B cell (primary cell): ENCODE measurements around the gene CDK5RAP1. TPM values are rescaled to one million over a fixed set of nuclear protein-coding genes. Genes with fewer than 3 reads are reported as not detected.

ENCODE experiments used
- ATAC-seq: fragments of 200-7000 bp; cut with Tn5 transposase; one replicate; pipeline ENCODE4 v1.10.0; 2021; ENCODE audit warnings: low read depth, mild to moderate bottlenecking, moderate number of reproducible peaks, moderate library complexity
- CTCF ChIA-PET: fragments of 350-600 bp; sonication (Branson Sonifier 250); formaldehyde crosslinking; loops from one replicate; lab custom pipeline; 2021; ENCODE audit warnings: antibody characterized with exemption, inconsistent platforms; lab: Charles Lee
- POLR2A ChIA-PET: fragments of 350-600 bp; sonication (Branson Sonifier 250); formaldehyde crosslinking; loops from one replicate; lab custom pipeline; 2021; ENCODE audit warnings: antibody characterized with exemption; lab: Charles Lee
- DNase-seq: peaks from one replicate; pipeline ENCODE4 v3.0.0; 2013
- H2AFZ ChIP-seq: 2 replicates; pipeline ENCODE4 v1.6.1; 2012; ENCODE audit warnings: mild to moderate bottlenecking, low read depth, low read length; ENCODE audit not compliant: insufficient read depth, poor library complexity, severe bottlenecking
- H3K27ac ChIP-seq, 2 donors: 1 replicate in 1 of 2; 2 replicates in 1 of 2; pipeline ENCODE4 v1.5.1; 2012 to 2013; ENCODE audit warnings: low read length in 2 of 2, mild to moderate bottlenecking in 2 of 2, moderate library complexity in 1 of 2
- H3K27me3 ChIP-seq, 4 experiments: fragments of 200-600 bp in 1 of 4; sonication (generic) in 1 of 4; replicated peaks in 1 of 4; 1 replicate in 2 of 4; 2 replicates in 2 of 4; pipeline versions ENCODE4 v1.6.1 to v1.7.0; 2013 to 2016; ENCODE audit warnings: low read length in 3 of 4, mild to moderate bottlenecking in 2 of 4, mixed read lengths in 1 of 4, moderate library complexity in 1 of 4; ENCODE audit not compliant: insufficient read depth in 4 of 4, control insufficient read depth in 3 of 4; ENCODE audit errors: control extremely low read depth in 1 of 4
- H3K36me3 ChIP-seq, 2 experiments: replicated peaks in 1 of 2; 1 replicate in 1 of 2; 2 replicates in 1 of 2; pipeline versions ENCODE4 v1.6.1 to v1.7.1; 2013; ENCODE audit warnings: low read length in 1 of 2; ENCODE audit not compliant: insufficient read depth in 2 of 2, control insufficient read depth in 1 of 2; ENCODE audit errors: control extremely low read depth in 1 of 2, extremely low read depth in 1 of 2
- H3K4me1 ChIP-seq, 2 donors: fragments of 200-600 bp in 1 of 2; sonication (generic) in 1 of 2; 1 replicate in 1 of 2; 2 replicates in 1 of 2; pipeline versions ENCODE4 v1.5.1 to v1.6.1; 2013 to 2017; ENCODE audit warnings: low read length in 2 of 2; ENCODE audit not compliant: control insufficient read depth in 2 of 2, insufficient read depth in 2 of 2
- H3K4me2 ChIP-seq: replicated peaks from 2 replicates; pipeline ENCODE3; 2012; ENCODE audit warnings: mild to moderate bottlenecking, low read depth, low read length; ENCODE audit not compliant: poor library complexity, severe bottlenecking
- H3K4me3 ChIP-seq, 5 experiments: fragments of 200-600 bp in 1 of 5; sonication (generic) in 1 of 5; 1 replicate in 3 of 5; 2 replicates in 2 of 5; pipeline versions ENCODE4 v1.5.1 to v1.7.0; 2011 to 2016; ENCODE audit warnings: low read length in 4 of 5, mild to moderate bottlenecking in 4 of 5, low read depth in 2 of 5, control low read depth in 1 of 5, moderate library complexity in 1 of 5; ENCODE audit not compliant: insufficient read depth in 1 of 5; ENCODE audit errors: control extremely low read depth in 1 of 5, extremely low read depth in 1 of 5
- H3K79me2 ChIP-seq: fragments of 200-600 bp; sonication (generic); one replicate; pipeline ENCODE4 v1.6.0; 2016; ENCODE audit warnings: low read length; ENCODE audit not compliant: control insufficient read depth, insufficient read depth
- H3K9ac ChIP-seq: fragments of 200-600 bp; sonication (generic); 2 replicates; pipeline ENCODE4 v1.6.1; 2017; ENCODE audit warnings: mild to moderate bottlenecking, low read length, moderate library complexity
- H3K9me3 ChIP-seq, 3 donors: one replicate each; pipeline versions ENCODE4 v1.6.1 to v1.7.1; 2013; ENCODE audit warnings: low read length in 2 of 3; ENCODE audit not compliant: control insufficient read depth in 2 of 3, insufficient read depth in 1 of 3; ENCODE audit errors: control extremely low read depth in 1 of 3
- H4K20me1 ChIP-seq: 2 replicates; pipeline ENCODE4 v1.6.0; 2012; ENCODE audit warnings: mild to moderate bottlenecking, low read length; ENCODE audit not compliant: insufficient read depth, control insufficient read depth, poor library complexity, severe bottlenecking
- H3K27ac Mint-ChIP-seq: one replicate; pipeline ENCODE4 v1.8.0; 2021; ENCODE audit warnings: mixed read lengths
- H3K27me3 Mint-ChIP-seq: one replicate; pipeline ENCODE4 v1.8.0; 2021; ENCODE audit warnings: mixed read lengths
- H3K4me1 Mint-ChIP-seq: one replicate; pipeline ENCODE4 v1.8.0; 2021; ENCODE audit warnings: mixed read lengths
- H3K4me3 Mint-ChIP-seq: one replicate; pipeline ENCODE4 v1.8.0; 2021; ENCODE audit warnings: mixed read lengths
- H3K9me3 Mint-ChIP-seq: one replicate; pipeline ENCODE4 v1.8.0; 2022; ENCODE audit warnings: mixed read lengths; ENCODE audit not compliant: insufficient read depth
- CTCF ChIP-seq: fragments of 200-600 bp; IDR thresholded peaks from one replicate; pipeline ENCODE4 v1.8.0; 2022; ENCODE audit warnings: antibody characterized with exemption, mild to moderate bottlenecking
- EZH2 ChIP-seq: IDR thresholded peaks from 2 replicates; pipeline ENCODE4 v1.6.1; 2012; ENCODE audit warnings: borderline replicate concordance, low read depth, mild to moderate bottlenecking, moderate library complexity, low read length; ENCODE audit not compliant: insufficient read depth, poor library complexity, severe bottlenecking
- WGBS: methylation state at CpG from one replicate; pipeline ENCODE4 v1.1.5; 2013; ENCODE audit warnings: missing lambda C conversion rate; ENCODE audit not compliant: insufficient coverage; 5-methylcytosine and 5-hydroxymethylcytosine counted together
- intact Hi-C: fragments of 100-400 bp; cut with micrococcal nuclease; formaldehyde crosslinking; loops from one replicate; pipeline ENCODE4 v1.10.0; 2022
- polyA plus RNA-seq: library from polyadenylated mRNA; depleted of rRNA; stranded (reverse); fragments of >200 nt; gene quantifications from 2 replicates; pipeline ENCODE4 v1.2.3, GENCODE V29; 2012
- total RNA-seq, 2 donors: library from RNA; stranded (reverse); fragments of 120-200 nt in 1 of 2; gene quantifications; 1 replicate in 1 of 2; 2 replicates in 1 of 2; pipeline versions ENCODE4 v1.2.3 to v1.2.4, GENCODE V29; 2013 to 2022

Gene CDK5RAP1
- total and polyA plus RNA-seq, 2 donors (not counting 1 experiment from before 2014, with no cell fraction given): 50.4 to 60.5 TPM

- Histone ChIP-seq H3K9ac (no peak overlapping the region), H3K79me2 (no peaks in the 10 kb centered on the region), H3K4me3 (no peak overlapping the region), H3K9me3 (no peaks in the 10 kb centered on the region), H3K27me3 (no peaks in the 10 kb centered on the region), H2AFZ (no peak overlapping the region), H4K20me1 (no peaks in the 10 kb centered on the region), H3K36me3 (peaks cover 3 to 55% of the 10 kb centered on the region in 2 experiments), H3K4me1 (peaks cover 4 to 10% of the 10 kb centered on the region in 2 donors), H3K27ac (no peak overlapping the region), H3K4me2 (no peak overlapping the region)
- POLR2A ChIA-PET: interaction anchor here (0.6 kb wide), 1 partner anchor 8 kb away, joined by 17 read pairs; no protein-coding TSS in a partner anchor
- no peak for DNase-seq
- CTCF ChIA-PET: interaction anchor here (0.6 to 0.7 kb wide), 2 partner anchors 11 to 277 kb away, joined by 3 read pairs; no protein-coding TSS in a partner anchor
- TF ChIP-seq EZH2: no peak
- no peak for TF ChIP-seq CTCF
- no peak for ATAC-seq
- H3K27me3 Mint-ChIP-seq: no peaks in the 10 kb centered on the region
- H3K4me3 Mint-ChIP-seq: no peak overlapping the region
- peaks cover 4% of the 10 kb centered on the region for H3K4me1 Mint-ChIP-seq
- intact Hi-C loops: no loop called here
- 95% methylated on average over 3 of the region's 4 CpGs for WGBS
- no peak overlapping the region for H3K27ac Mint-ChIP-seq
- no peaks in the 10 kb centered on the region for H3K9me3 Mint-ChIP-seq
These were observed 27.3 kb downstream of the CDK5RAP1 start for GRCh38 chr20:33373735-33374605.

DNA sequence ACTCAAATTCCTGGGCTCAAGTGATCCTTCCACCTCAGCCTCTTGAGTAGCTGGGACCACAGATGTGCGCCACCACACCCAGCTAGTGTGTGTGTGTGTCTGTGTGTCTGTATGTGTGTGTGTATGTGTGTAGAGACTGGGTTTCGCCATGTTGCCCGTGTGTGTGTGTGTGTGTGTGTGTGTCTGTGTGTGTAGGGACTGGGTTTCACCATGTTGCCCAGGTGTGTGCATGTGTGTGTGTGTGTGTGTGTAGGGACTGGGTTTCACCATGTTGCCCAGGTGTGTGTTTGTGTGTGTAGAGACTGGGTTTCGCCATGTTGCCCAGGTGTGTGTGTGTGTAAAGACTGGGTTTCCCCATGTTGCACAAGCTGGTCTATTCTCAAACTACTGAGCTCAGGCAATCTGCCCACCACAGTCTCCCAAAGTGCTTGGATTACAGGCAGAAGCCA lies 28.3 kb downstream of the CDK5RAP1 start:
- ChIA-PET CTCF (interaction anchor here (0.6 to 0.7 kb wide), 4 partner anchors 12 to 1474 kb away, joined by 3 to 4 read pairs (median 4); no protein-coding TSS in a partner anchor), POLR2A (no interaction called here)
- H3K4me2 ChIP-seq: no peak overlapping the region
- no peak for DNase-seq
- H4K20me1 ChIP-seq: no peaks in the 10 kb centered on the region
- H3K9ac ChIP-seq: no peak overlapping the region
- H2AFZ ChIP-seq: no peak overlapping the region
- intact Hi-C loops: no loop called here
- Mint-ChIP-seq H3K9me3 (no peaks in the 10 kb centered on the region), H3K27me3 (no peaks in the 10 kb centered on the region), H3K27ac (no peak overlapping the region), H3K4me1 (peaks cover 4% of the 10 kb centered on the region), H3K4me3 (no peak overlapping the region)
- no peak for TF ChIP-seq EZH2
- no peak for TF ChIP-seq CTCF
- no peaks in the 10 kb centered on the region for H3K79me2 ChIP-seq
- H3K27ac ChIP-seq: peak overlapping the region in 1 of 2 donors; percentile 36
- H3K4me1 ChIP-seq: peaks cover 4 to 10% of the 10 kb centered on the region in 2 donors
- H3K27me3 ChIP-seq: no peaks in the 10 kb centered on the region
- peaks cover 3 to 49% of the 10 kb centered on the region in 2 experiments for H3K36me3 ChIP-seq
- H3K4me3 ChIP-seq: no peak overlapping the region
- ATAC-seq: no peak
- 100% methylated on average over 3 of the region's 4 CpGs for WGBS
- H3K9me3 ChIP-seq: no peaks in the 10 kb centered on the region
